Measurements from ENCODE around the gene TAF11L12. TPM values are rescaled to one million over a fixed set of nuclear protein-coding genes. Genes with fewer than 3 reads are reported as not detected.
"Not testable (repeated sequence)": the region's sequence is repeated elsewhere in the genome, so short reads cannot be mapped to it uniquely, and the experiment has no call there.

TAF11L12 gene
- total RNA-seq, result not detected

- not testable (repeated sequence) for DNase-seq (ENCODE audit: low spot score)
Measured at GRCh38 chr5:17610092-17610491, at the start of gene TAF11L12. TAF11L12 (plus strand) TSS chr5:17610392.

GRCh38 chr5:17585658-17586057, 24.5 kb upstream of the TAF11L12 start, which contains the start of gene TAF11L7:
TAF11L7 (minus strand) TSS chr5:17585758.
- ATAC-seq; DNase-seq (ENCODE audit: low spot score): not testable (repeated sequence)

More at GRCh38 chr5:17610092-17610491, at the start of gene TAF11L12:
- not testable (repeated sequence) for ATAC-seq

- not testable (repeated sequence) for DNase-seq (ENCODE audit: low spot score); ATAC-seq
Measured at GRCh38 chr5:17590860-17591259, 19.3 kb upstream of the TAF11L12 start, which contains the start of gene TAF11L8. TAF11L8 (minus strand) TSS chr5:17590960.

GRCh38 chr5:17594255-17594654, 15.9 kb upstream of the TAF11L12 start, which contains the start of gene TAF11L9:
TAF11L9 (minus strand) TSS chr5:17594394.
- not testable (repeated sequence) for ATAC-seq

GRCh38 chr5:17597728-17598127, 12.5 kb upstream of the TAF11L12 start, which contains the start of gene TAF11L10:
TAF11L10 (minus strand) TSS chr5:17597828.
- not testable (repeated sequence) for DNase-seq (ENCODE audit: low spot score); ATAC-seq

More at GRCh38 chr5:17594255-17594654, 15.9 kb upstream of the TAF11L12 start, which contains the start of gene TAF11L9:
- not testable (repeated sequence) for DNase-seq (ENCODE audit: low spot score)

GRCh38 chr5:17603880-17604279, 6.3 kb upstream of the TAF11L12 start, which contains the start of gene TAF11L11:
TAF11L11 (plus strand) TSS chr5:17604183.
- ATAC-seq; DNase-seq (ENCODE audit: low spot score): not testable (repeated sequence)

- DNase-seq (ENCODE audit: low spot score) (no peak), ATAC-seq (no peak)
Measured at GRCh38 chr5:17604951-17605350, 5.2 kb upstream of the TAF11L12 start.

GRCh38 chr5:17607461-17607860, 2.7 kb upstream of the TAF11L12 start:
- not testable (repeated sequence) for ATAC-seq

GRCh38 chr5:17614872-17615605, 4.8 kb downstream of the TAF11L12 start:
- ATAC-seq, result no peak
- no peak for DNase-seq (ENCODE audit: low spot score)

More at GRCh38 chr5:17607461-17607860, 2.7 kb upstream of the TAF11L12 start:
- DNase-seq (ENCODE audit: low spot score), result not testable (repeated sequence)

GRCh38 chr5:17619354-17619753, 9.2 kb downstream of the TAF11L12 start:
- no peak for ATAC-seq

GRCh38 chr5:17620627-17621026, 10.4 kb downstream of the TAF11L12 start:
- ATAC-seq (no peak), DNase-seq (ENCODE audit: low spot score) (no peak)

More at GRCh38 chr5:17619354-17619753, 9.2 kb downstream of the TAF11L12 start:
- no peak for DNase-seq (ENCODE audit: low spot score)

- no peak for DNase-seq (ENCODE audit: low spot score)
- no peak for ATAC-seq
Measured at GRCh38 chr5:17625686-17626085, 15.5 kb downstream of the TAF11L12 start.

GRCh38 chr5:17631788-17632187, 21.6 kb downstream of the TAF11L12 start, which contains the start of gene TAF11L13:
TAF11L13 (plus strand) TSS chr5:17632088.
- not testable (repeated sequence) for DNase-seq (ENCODE audit: low spot score); ATAC-seq

GRCh38 chr5:17634160-17634559, 24.0 kb downstream of the TAF11L12 start, which contains the start of gene TAF11L14:
TAF11L14 (plus strand) TSS chr5:17634460.
- ATAC-seq (no peak), DNase-seq (ENCODE audit: low spot score) (no peak)

GRCh38 chr5:17649232-17649631, 39.0 kb downstream of the TAF11L12 start:
- ATAC-seq, result not testable (repeated sequence)

GRCh38 chr5:17655201-17655759, 45.1 kb downstream of the TAF11L12 start:
- not testable (repeated sequence) for DNase-seq (ENCODE audit: low spot score); ATAC-seq

More at GRCh38 chr5:17649232-17649631, 39.0 kb downstream of the TAF11L12 start:
- not testable (repeated sequence) for DNase-seq (ENCODE audit: low spot score)

GRCh38 chr5:17655921-17656320, 45.7 kb downstream of the TAF11L12 start:
- no peak for ATAC-seq

More at GRCh38 chr5:17655921-17656320, 45.7 kb downstream of the TAF11L12 start:
- no peak for DNase-seq (ENCODE audit: low spot score)
